Inflammatory macrophage treated with lipopolysaccharide for 1 hour (primary cell): ENCODE measurements around the gene EPC2.

ENCODE experiments used
- DNase-seq, 2 donors: peaks; one replicate each; pipeline ENCODE4 v3.0.0-alpha.2; 2020 to 2022

EPC2 gene

DNA sequence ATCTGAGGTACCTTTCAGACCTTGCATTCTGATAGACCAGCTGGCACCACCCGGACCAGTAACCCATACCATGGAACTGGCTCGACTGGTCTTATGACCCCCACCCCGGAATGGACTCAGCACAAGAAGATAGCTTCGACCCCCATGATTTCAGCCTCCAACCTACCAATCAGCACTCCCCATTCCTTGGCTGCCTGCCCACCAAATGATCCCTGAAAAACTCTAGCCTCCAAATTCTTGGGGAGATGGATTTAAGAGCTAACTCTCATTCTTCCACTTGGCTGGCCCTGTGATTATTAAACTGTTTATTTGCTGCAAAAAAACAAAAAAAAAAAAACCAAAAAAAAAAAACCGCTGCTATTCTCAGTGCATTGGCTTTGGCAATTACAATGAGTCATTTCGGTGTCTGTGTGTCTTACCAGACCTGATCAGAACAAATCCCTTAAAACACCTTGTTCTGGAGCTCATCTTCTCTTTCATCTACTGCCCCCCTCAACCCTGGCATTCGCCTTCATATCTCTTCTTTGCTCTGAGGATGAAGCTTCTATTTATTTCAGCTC, 170.4 kb downstream of the EPC2 start:
- DNase-seq: no peak

GRCh38 chr2:148816176-148816575, 171.6 kb downstream of the EPC2 start:
- no peak for DNase-seq

DNA sequence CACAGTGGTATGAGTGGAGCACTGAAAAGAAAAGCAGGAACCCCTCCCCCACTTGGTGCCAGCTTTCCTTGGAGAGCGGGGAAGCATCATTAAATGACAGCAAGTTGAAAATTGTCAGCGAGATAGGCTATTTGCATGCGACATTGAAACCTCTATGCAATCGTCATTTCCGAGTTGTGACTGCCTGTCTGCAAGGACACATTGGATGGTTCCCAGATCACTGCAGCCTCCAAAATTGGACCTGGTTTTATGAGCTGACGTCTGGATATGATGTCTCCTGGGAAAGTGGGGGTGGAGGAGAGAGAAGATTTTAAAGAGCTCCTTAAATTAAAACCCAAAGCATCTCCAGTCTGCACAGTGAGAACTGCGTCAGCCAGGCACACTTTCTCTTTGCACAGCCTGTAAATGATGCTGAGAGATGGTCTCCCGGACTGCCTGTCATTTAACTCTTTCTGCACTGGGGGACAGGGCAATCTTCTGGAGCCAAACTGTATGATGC, 172.7 kb downstream of the EPC2 start:
- no peak for DNase-seq

- DNase-seq: no peak
These were observed 174.6 kb downstream of the EPC2 start for GRCh38 chr2:148819019-148819585.

DNA sequence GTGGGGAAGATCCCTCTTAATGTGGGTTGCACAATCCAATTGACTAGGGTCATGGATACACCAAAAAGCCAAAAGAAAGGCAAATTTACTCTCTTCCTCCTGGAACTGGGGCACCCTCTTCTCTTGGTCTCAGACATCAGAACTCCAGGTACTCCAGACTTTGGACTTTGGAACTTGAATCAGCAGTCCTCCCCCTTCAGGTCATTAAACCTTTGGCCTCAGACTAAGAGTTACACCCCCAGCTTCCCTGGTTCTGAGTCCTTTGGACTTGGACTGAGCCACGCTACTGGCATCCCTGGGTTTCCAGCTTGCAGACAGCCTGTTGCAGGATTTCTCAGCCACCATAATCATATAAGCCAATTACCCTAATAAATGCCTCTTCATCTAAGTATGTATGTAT, 179.6 kb downstream of the EPC2 start:
- DNase-seq: no peak

- no peak for DNase-seq
These were observed 182.2 kb downstream of the EPC2 start for GRCh38 chr2:148826791-148827190.

DNA sequence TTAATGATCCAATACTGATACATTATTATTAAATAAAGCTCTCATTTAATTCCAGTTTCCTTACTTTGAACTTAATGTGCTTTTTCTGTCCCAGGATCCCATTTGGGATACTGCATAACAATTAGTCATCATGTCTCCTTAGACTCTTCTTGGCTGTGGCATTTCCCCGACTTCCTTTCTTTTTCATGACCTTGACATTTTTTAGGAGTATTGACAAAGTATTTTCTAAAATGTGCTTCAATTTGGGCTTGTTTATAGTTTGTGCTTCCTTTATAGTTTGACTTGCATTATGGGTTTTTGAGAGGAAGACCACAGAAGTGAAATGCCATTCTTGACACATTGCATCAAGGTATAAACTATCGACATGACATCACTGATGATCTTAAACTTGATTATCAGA, 184.4 kb downstream of the EPC2 start:
- no peak for DNase-seq

DNA sequence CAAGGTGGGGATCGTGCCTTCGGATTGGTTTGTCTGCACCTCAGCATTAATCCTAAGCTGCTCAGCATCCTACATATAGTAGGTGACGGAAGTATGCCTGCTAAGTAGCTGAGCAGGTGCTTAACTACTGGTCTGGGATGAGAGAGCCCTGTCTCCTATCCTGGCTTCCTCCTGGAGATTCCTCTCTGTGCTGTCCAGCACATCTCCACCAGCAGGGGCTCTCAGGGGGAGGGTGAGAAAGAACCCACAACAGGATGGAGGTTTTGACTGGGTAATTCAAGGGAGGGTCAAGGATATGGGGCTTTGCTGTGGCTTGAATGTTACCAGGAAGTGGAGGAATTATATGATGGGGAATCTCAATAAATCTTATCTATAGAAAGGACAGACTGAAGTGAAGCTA, 185.1 kb downstream of the EPC2 start:
- no peak for DNase-seq

GRCh38 chr2:148832637-148833036, 188.1 kb downstream of the EPC2 start:
- DNase-seq: no peak
